DOHH2 (cell line): Measurements from ENCODE around the gene NAP1L5.

Source experiments
- H3F3A ChIP-seq: fragments of 200-600 bp; sonication (generic), shearing (Covaris generic); 2 replicates; pipeline ENCODE4 v1.6.0; 2016; ENCODE audit warnings: antibody characterized with exemption, mild to moderate bottlenecking; ENCODE audit not compliant: control insufficient read depth, insufficient read depth
- H3K27ac ChIP-seq: fragments of 200-600 bp; sonication (generic); 2 replicates; pipeline ENCODE4 v1.5.1; 2014; ENCODE audit warnings: low read depth, mild to moderate bottlenecking, low read length, moderate library complexity
- H3K27me3 ChIP-seq: fragments of 200-600 bp; sonication (generic); 2 replicates; pipeline ENCODE4 v1.6.1; 2014; ENCODE audit warnings: mild to moderate bottlenecking, low read length, mixed read lengths; ENCODE audit not compliant: control insufficient read depth
- H3K36me3 ChIP-seq: fragments of 200-600 bp; sonication (generic); 2 replicates; pipeline ENCODE4 v1.6.1; 2014; ENCODE audit warnings: mild to moderate bottlenecking, low read length, moderate library complexity, mixed read lengths; ENCODE audit not compliant: control insufficient read depth
- H3K4me1 ChIP-seq: fragments of 200-600 bp; sonication (generic); 2 replicates; pipeline ENCODE4 v1.6.1; 2014; ENCODE audit warnings: mild to moderate bottlenecking, low read length, mixed read lengths; ENCODE audit not compliant: control insufficient read depth
- H3K4me2 ChIP-seq: fragments of 200-600 bp; sonication (generic); 2 replicates; pipeline ENCODE4 v1.6.0; 2014; ENCODE audit warnings: mild to moderate bottlenecking, low read length, moderate library complexity
- H3K4me3 ChIP-seq: fragments of 200-600 bp; sonication (generic); 2 replicates; pipeline ENCODE4 v1.5.1; 2014; ENCODE audit warnings: mild to moderate bottlenecking, low read length, mixed read lengths
- H3K79me2 ChIP-seq: fragments of 200-600 bp; sonication (generic); 2 replicates; pipeline ENCODE4 v1.6.1; 2014; ENCODE audit warnings: mild to moderate bottlenecking, low read length, mixed read lengths; ENCODE audit not compliant: control insufficient read depth
- H3K9me2 ChIP-seq: fragments of 200-600 bp; sonication (generic); replicated peaks from 2 replicates; pipeline ENCODE4 v1.6.1; 2014; ENCODE audit warnings: mild to moderate bottlenecking, low read length, mixed read lengths; ENCODE audit not compliant: control insufficient read depth
- H3K9me3 ChIP-seq: fragments of 200-600 bp; sonication (generic); 2 replicates; pipeline ENCODE4 v1.6.1; 2014; ENCODE audit warnings: antibody characterized with exemption, low read length, mixed read lengths; ENCODE audit not compliant: control insufficient read depth, insufficient read depth
- H4K20me1 ChIP-seq: fragments of 200-600 bp; sonication (generic); 2 replicates; pipeline ENCODE4 v1.6.0; 2014; ENCODE audit warnings: low read depth, mild to moderate bottlenecking, antibody characterized with exemption, low read length, moderate library complexity; ENCODE audit not compliant: control insufficient read depth, insufficient read depth
- CTCF ChIP-seq: fragments of 200-600 bp; sonication (generic); IDR thresholded peaks from one replicate; pipeline ENCODE4 v1.5.1; 2014; ENCODE audit warnings: antibody characterized with exemption, mild to moderate bottlenecking, low read depth, low read length; ENCODE audit not compliant: poor library complexity, severe bottlenecking
- EZH2phosphoT487 ChIP-seq: fragments of 200-600 bp; sonication (generic); IDR thresholded peaks from 2 replicates; pipeline ENCODE4 v1.6.1; 2017; ENCODE audit warnings: borderline replicate concordance, mild to moderate bottlenecking, antibody characterized with exemption, low read length, moderate library complexity, mixed read lengths

Gene NAP1L5

GRCh38 chr4:88697588-88698329 lies at the start of gene NAP1L5:
Gene NAP1L5, minus strand, starts transcription at chr4:88697829. Its CDS starts 75 bp downstream, at chr4:88697754.
- Histone ChIP-seq H3F3A (no peaks in the 10 kb centered on the region), H3K79me2 (no peaks in the 10 kb centered on the region), H3K4me3 (peak within 1 kb of the TSS; percentile 73), H3K9me2 (no peaks in the 10 kb centered on the region), H3K27me3 (no peaks in the 10 kb centered on the region), H3K4me1 (no peaks in the 10 kb centered on the region), H4K20me1 (no peaks in the 10 kb centered on the region), H3K36me3 (no peaks in the 10 kb centered on the region), H3K9me3 (no peaks in the 10 kb centered on the region), H3K27ac (no peak within 1 kb of the TSS), H3K4me2 (peak within 1 kb of the TSS; percentile 60)
- TF ChIP-seq EZH2phosphoT487: no peak

DNA sequence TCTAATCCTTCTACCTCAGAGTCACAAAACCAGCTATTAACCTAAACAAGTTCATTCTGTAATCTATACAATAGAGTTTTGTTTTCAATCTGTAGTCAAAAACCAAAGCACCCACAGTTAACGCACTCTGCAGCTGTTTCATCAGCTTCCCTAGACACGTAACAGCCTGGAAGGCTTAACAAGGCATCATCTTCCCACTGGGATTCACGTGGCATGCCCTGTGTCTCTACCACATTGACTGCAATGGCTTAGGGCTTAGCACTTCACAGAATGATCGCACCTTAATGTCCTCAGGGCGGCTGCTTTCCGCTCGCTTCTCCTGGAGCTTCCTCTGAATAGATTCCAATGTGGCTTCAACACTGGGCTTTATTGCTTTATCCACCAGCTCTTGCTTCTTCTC lies 49.7 kb upstream of the NAP1L5 start:
- no peaks in the 10 kb centered on the region for H3K9me3 ChIP-seq
- TF ChIP-seq EZH2phosphoT487 (no peak), CTCF (no peak)
- H4K20me1 ChIP-seq: no peaks in the 10 kb centered on the region
- no peak overlapping the region for H3K4me2 ChIP-seq
- no peaks in the 10 kb centered on the region for H3K79me2 ChIP-seq
- no peaks in the 10 kb centered on the region for H3K36me3 ChIP-seq
- H3K27ac ChIP-seq: no peak overlapping the region
- no peaks in the 10 kb centered on the region for H3K9me2 ChIP-seq
- H3K27me3 ChIP-seq: no peaks in the 10 kb centered on the region
- no peaks in the 10 kb centered on the region for H3K4me1 ChIP-seq
- no peaks in the 10 kb centered on the region for H3F3A ChIP-seq
- no peak overlapping the region for H3K4me3 ChIP-seq

DNA sequence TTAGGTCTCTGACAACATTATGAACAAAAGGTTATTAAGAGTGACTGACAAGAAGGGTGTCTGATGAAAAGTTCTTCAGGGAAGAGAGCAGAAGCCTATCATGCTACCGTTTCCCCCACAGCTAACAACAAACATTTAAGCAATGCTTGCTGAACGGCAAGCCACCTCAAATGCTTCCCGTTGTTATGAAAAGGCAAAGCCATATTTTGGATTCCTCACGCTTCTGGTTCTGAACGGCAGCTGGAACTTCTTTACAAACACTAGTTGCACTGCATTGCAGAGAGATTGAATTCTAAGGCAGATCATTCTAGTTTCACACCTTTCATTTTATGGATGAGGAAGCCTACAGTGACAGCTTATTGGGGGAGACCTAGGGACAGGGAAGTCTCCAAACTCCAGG lies 48.6 kb upstream of the NAP1L5 start:
- H3K27ac ChIP-seq: no peak overlapping the region

More for the DNA sequence above, 48.6 kb upstream of the NAP1L5 start:
- no peak for TF ChIP-seq CTCF
- TF ChIP-seq EZH2phosphoT487: no peak
- no peaks in the 10 kb centered on the region for H3F3A ChIP-seq
- H3K4me3 ChIP-seq: no peak overlapping the region
- H3K79me2 ChIP-seq: no peaks in the 10 kb centered on the region
- no peaks in the 10 kb centered on the region for H4K20me1 ChIP-seq
- no peaks in the 10 kb centered on the region for H3K36me3 ChIP-seq
- no peaks in the 10 kb centered on the region for H3K9me3 ChIP-seq
- no peak overlapping the region for H3K4me2 ChIP-seq
- no peaks in the 10 kb centered on the region for H3K27me3 ChIP-seq
- no peaks in the 10 kb centered on the region for H3K9me2 ChIP-seq
- no peaks in the 10 kb centered on the region for H3K4me1 ChIP-seq
